ENCODE results near the gene MBD6. TPM values are rescaled to one million over a fixed set of nuclear protein-coding genes. Genes with fewer than 3 reads are reported as not detected.

MBD6 gene
- total RNA-seq, 1 experiment from 2014 or later, result 66.8 TPM

GRCh38 chr12:57552835-57553313 is 30.2 kb downstream of the MBD6 start:
- peaks cover 3 to 4% (median 3%) of the 10 kb centered on the region in 3 experiments; a peak in 4 of 7 replicates for H3K36me3 Mint-ChIP-seq (ENCODE audit: insufficient read depth in 1 of 3, low read depth in 3 of 3)
- Histone ChIP-seq H2BK20ac (ENCODE audit: low read depth, low read length, poor library complexity, severe bottlenecking) (no peak overlapping the region), H2AFZ (ENCODE audit: low read length) (no peak overlapping the region), H3K9me3 (ENCODE audit: control insufficient read depth, low read depth, low read length) (no peaks in the 10 kb centered on the region), H3K4me2 (ENCODE audit: insufficient read depth, insufficient read length, low read length) (no peak overlapping the region), H4K5ac (ENCODE audit: insufficient read length, low read depth, low read length) (no peak overlapping the region), H3K18ac (ENCODE audit: insufficient read length, low read depth, low read length) (no peak overlapping the region), H3K23me2 (ENCODE audit: insufficient read length, low read depth, low read length, poor library complexity, severe bottlenecking) (peaks cover 10% of the 10 kb centered on the region), H3K23ac (ENCODE audit: insufficient read length, low read depth, low read length) (no peak overlapping the region), H2BK5ac (ENCODE audit: insufficient read length, low read length) (no peak overlapping the region), H3K4me1 (ENCODE audit: insufficient read depth, low read length) (peaks cover 5% of the 10 kb centered on the region; the same call in 1 of the 2 replicates), H2BK15ac (ENCODE audit: low read depth, low read length) (no peak overlapping the region), H4K91ac (ENCODE audit: insufficient read length, low read depth, low read length) (no peak overlapping the region), H4K8ac (replicated peaks; ENCODE audit: insufficient read length, low read depth, low read length) (no peak overlapping the region), H3K9ac (ENCODE audit: extremely low read depth, insufficient read length, low read length) (no peak overlapping the region), H3K79me2 (ENCODE audit: insufficient read depth, low read length) (peaks cover 3% of the 10 kb centered on the region; the same call in 1 of the 2 replicates), H3K56ac (ENCODE audit: insufficient read length, low read depth, low read length) (no peak overlapping the region), H3K27me3 (ENCODE audit: insufficient read depth, low read length) (no peaks in the 10 kb centered on the region; the same call in 1 of the 2 replicates), H3K79me1 (ENCODE audit: insufficient read depth, low read depth, low read length, poor library complexity, severe bottlenecking) (peaks cover 3% of the 10 kb centered on the region), H3K14ac (ENCODE audit: insufficient read depth, low read length) (no peak overlapping the region), H3T11ph (ENCODE audit: low read length) (no peak overlapping the region), H3K27ac (ENCODE audit: insufficient read length, low read depth, low read length) (no peak overlapping the region), H2AK5ac (ENCODE audit: insufficient read length, low read length) (no peak overlapping the region), H4K20me1 (ENCODE audit: control insufficient read depth, insufficient read depth, insufficient read length) (no peaks in the 10 kb centered on the region), H3K4ac (ENCODE audit: low read depth, low read length) (no peak overlapping the region), H2BK120ac (ENCODE audit: low read depth, low read length, poor library complexity, severe bottlenecking) (no peak overlapping the region), H2BK12ac (ENCODE audit: insufficient read length, low read depth, low read length) (no peak overlapping the region)
- WGBS (ENCODE audit: extremely low coverage, insufficient read length, low lambda C conversion rate), result no CpG with 5 or more reads among the region's 6 CpGs
- no peak for TF ChIP-seq CTCF (conservative IDR thresholded peaks at IDR 0.05)
- no peak overlapping the region; a peak in 1 of 5 replicates for H3K4me3 Mint-ChIP-seq
- no peak for DNase-seq
- H3K27me3 Mint-ChIP-seq (ENCODE audit: low read depth), result peaks cover 19% of the 10 kb centered on the region
- H3K9me3 Mint-ChIP-seq, result no peaks in the 10 kb centered on the region
- H3K27ac Mint-ChIP-seq, result peak overlapping the region in 1 of 3 experiments; percentile 73; a peak in 1 of 7 replicates
- peaks cover 45 to 57% of the 10 kb centered on the region in 2 experiments for H3K4me1 Mint-ChIP-seq

Measured in H9 (cell line).